GM12878 (cell line): ENCODE results near the gene LBR. TPM values are rescaled to one million over a fixed set of nuclear protein-coding genes. Genes with fewer than 3 reads are reported as not detected.

Experiments used
- ATAC-seq: fragments of 200-7000 bp; cut with Tn5 transposase; 3 replicates; pipeline ENCODE4 v1.9.1; 2020; ENCODE audit warnings: mild to moderate bottlenecking, moderate library complexity
- BruUV-seq: library from RNA; stranded (reverse); fragments of 400-500 nt; replicated peaks from 2 replicates; lab custom pipeline; 2021; lab: Mats Ljungman, UMichigan
- CTCF ChIA-PET: fragments of 300-600 bp; sonication (Branson Sonifier 250); formaldehyde crosslinking; extraction: SDS; loops from one replicate; lab custom pipeline; 2021; ENCODE audit warnings: inconsistent platforms; lab: Yijun Ruan, JAX
- POLR2A ChIA-PET: fragments of 350-600 bp; formaldehyde crosslinking; extraction: SDS; loops from one replicate; lab custom pipeline; 2021; ENCODE audit warnings: inconsistent platforms; lab: Charles Lee
- RAD21 ChIA-PET: fragments of 300-600 bp; sonication (Branson Sonifier 250); formaldehyde crosslinking; loops from one replicate; lab custom pipeline; 2023; ENCODE audit warnings: antibody characterized with exemption; ENCODE audit not compliant: unreplicated experiment; lab: Charles Lee
- SMC1A ChIA-PET: fragments of 300-600 bp; sonication (Branson Sonifier 250); formaldehyde crosslinking; loops from one replicate; lab custom pipeline; 2023; ENCODE audit not compliant: unreplicated experiment, uncharacterized antibody; lab: Charles Lee
- DNase-seq: peaks from one replicate; pipeline ENCODE4 v3.0.0-alpha.2; 2011; ENCODE audit warnings: low read depth, low spot score
- FAIRE-seq: peaks from 3 replicates; lab custom pipeline; 2011; peaks lifted over from hg19 to GRCh38; lab: Jason Lieb, UNC
- H2AFZ ChIP-seq: 2 replicates; pipeline ENCODE4 v1.6.0; 2011; ENCODE audit warnings: low read depth, low read length, control low read depth; ENCODE audit not compliant: control insufficient read depth
- H3K27ac ChIP-seq: 2 replicates; pipeline ENCODE4 v1.5.1; 2011; ENCODE audit warnings: control low read depth; ENCODE audit not compliant: control insufficient read depth, insufficient read depth
- H3K27me3 ChIP-seq, 2 experiments: replicated peaks in 1 of 2; 2 replicates each; pipeline versions ENCODE4 v1.6.0 to v1.6.1; 2011; ENCODE audit warnings: low read length in 1 of 2; ENCODE audit not compliant: control insufficient read depth in 2 of 2, insufficient read depth in 2 of 2
- H3K36me3 ChIP-seq, 2 experiments: 2 replicates each; pipeline ENCODE4 v1.5.1; 2011; ENCODE audit warnings: low read length in 1 of 2; ENCODE audit not compliant: control insufficient read depth in 2 of 2, insufficient read depth in 2 of 2
- H3K4me1 ChIP-seq: 2 replicates; pipeline ENCODE4 v1.6.1; 2011; ENCODE audit warnings: mild to moderate bottlenecking, low read length, moderate library complexity, mixed read lengths; ENCODE audit not compliant: control insufficient read depth, insufficient read depth
- H3K4me2 ChIP-seq: 2 replicates; pipeline ENCODE4 v1.6.0; 2011; ENCODE audit warnings: control low read depth; ENCODE audit not compliant: control insufficient read depth, insufficient read depth
- H3K4me3 ChIP-seq: fragments of 200-600 bp; sonication (generic); 2 replicates; pipeline ENCODE4 v1.5.1; 2016
- H3K79me2 ChIP-seq: 2 replicates; pipeline ENCODE4 v1.6.0; 2011; ENCODE audit warnings: low read length; ENCODE audit not compliant: control insufficient read depth, insufficient read depth
- H3K9ac ChIP-seq: 2 replicates; pipeline ENCODE4 v1.8.0; 2011; ENCODE audit warnings: low read length, control low read depth, mixed read lengths; ENCODE audit not compliant: control insufficient read depth, insufficient read depth
- H3K9me3 ChIP-seq: replicated peaks from 3 replicates; pipeline ENCODE4 v1.5.1; 2011; ENCODE audit warnings: mild to moderate bottlenecking, low read length; ENCODE audit not compliant: control insufficient read depth, insufficient read depth
- H4K20me1 ChIP-seq: 2 replicates; pipeline ENCODE4 v1.6.0; 2011; ENCODE audit not compliant: control insufficient read depth, insufficient read depth
- E2F8 ChIP-seq: fragments of 450-650 bp; IDR thresholded peaks from 2 replicates; pipeline ENCODE4 v1.6.1; 2018; ENCODE audit warnings: mild to moderate bottlenecking, low read depth, moderate library complexity; ENCODE audit not compliant: partially characterized antibody
- HDAC2 ChIP-seq: fragments of 200-600 bp; sonication (generic); IDR thresholded peaks from 2 replicates; pipeline ENCODE4 v1.6.1; 2017
- IRF3 ChIP-seq: fragments of 450-650 bp; IDR thresholded peaks from 2 replicates; pipeline ENCODE4 v1.6.1; 2014; ENCODE audit warnings: mild to moderate bottlenecking
- NR2F1 ChIP-seq: fragments of 450-650 bp; conservative IDR thresholded peaks from 2 replicates; pipeline ENCODE4 v1.6.1; 2017; ENCODE audit warnings: mild to moderate bottlenecking
- PBX3 ChIP-seq: IDR thresholded peaks from 2 replicates; pipeline ENCODE4 v1.6.1; 2011; ENCODE audit warnings: mild to moderate bottlenecking, low read depth, low read length, moderate library complexity; ENCODE audit not compliant: insufficient replicate concordance
- RAD21 ChIP-seq: IDR thresholded peaks from 2 replicates; pipeline ENCODE4 v1.6.1; 2011; ENCODE audit warnings: mild to moderate bottlenecking, low read depth, low read length, moderate library complexity; ENCODE audit not compliant: insufficient read depth
- REST ChIP-seq: IDR thresholded peaks from 2 replicates; pipeline ENCODE4 v1.6.1; 2012; ENCODE audit warnings: mild to moderate bottlenecking, low read depth, low read length
- SKIL ChIP-seq: fragments of 450-650 bp; IDR thresholded peaks from 2 replicates; pipeline ENCODE4 v1.6.1; 2017; ENCODE audit warnings: mild to moderate bottlenecking, low read depth, inconsistent platforms; ENCODE audit not compliant: poor library complexity, severe bottlenecking
- SMC3 ChIP-seq: IDR thresholded peaks from 2 replicates; pipeline ENCODE4 v1.6.1; 2011; ENCODE audit warnings: low read length, improper control_type of control experiment, borderline replicate concordance
- SREBF1 ChIP-seq: IDR thresholded peaks from 2 replicates; pipeline ENCODE4 v1.6.1; 2012; ENCODE audit warnings: mild to moderate bottlenecking, low read length
- STAT3 ChIP-seq: IDR thresholded peaks from 2 replicates; pipeline ENCODE4 v1.6.1; 2011; ENCODE audit warnings: low read depth, low read length, improper control_type of control experiment
- ZNF24 ChIP-seq: fragments of 450-650 bp; IDR thresholded peaks from 2 replicates; pipeline ENCODE4 v1.6.1; 2017; ENCODE audit warnings: antibody characterized with exemption, mild to moderate bottlenecking
- WGBS: methylation state at CpG from one replicate; pipeline ENCODE4 v1.1.6; 2016; ENCODE audit warnings: low lambda C conversion rate; ENCODE audit not compliant: insufficient replicate concordance, insufficient coverage; ENCODE audit errors: missing lambda C conversion rate; 5-methylcytosine and 5-hydroxymethylcytosine counted together
- in situ Hi-C: fragments of 300-500 bp; cut with MboI; formaldehyde crosslinking; loops from 9 replicates; pipeline ENCODE4 v1.14.3; 2018; ENCODE audit warnings: mixed read lengths
- intact Hi-C: fragments of 100-400 bp; cut with micrococcal nuclease; formaldehyde crosslinking; loops from one replicate; pipeline ENCODE4 v1.14.2; 2022; ENCODE audit not compliant: unreplicated experiment
- polyA plus RNA-seq, 11 experiments: library from polyadenylated mRNA; depleted of rRNA in 4 of 11; unstranded in 6 of 11; stranded (reverse) in 5 of 11; fragments of >200 nt; fragmentation: Nextera tagmentation in 4 of 11; fragmentation: Illumina TruSeq in 1 of 11; extraction: Ambion mirVana in 4 of 11; extraction: Trizol in 1 of 11; gene quantifications; 1 replicate in 1 of 11; 2 replicates in 10 of 11; pipeline versions ENCODE4 v1.2.1 to v1.2.3, GENCODE V29; 2011 to 2016; ENCODE audit warnings: inconsistent platforms in 2 of 11, missing spikeins in 2 of 11, low read depth in 1 of 11
- total RNA-seq, 4 experiments: library from RNA; depleted of rRNA in 3 of 4; stranded (reverse); fragments of >200 nt in 3 of 4; fragmentation: Illumina TruSeq in 1 of 4; extraction: Trizol in 1 of 4; gene quantifications; 2 replicates each; pipeline versions ENCODE4 v1.2.1 to v1.2.3, GENCODE V29; 2013 to 2021

The LBR gene
- total and polyA plus RNA-seq, 10 of the 15 experiments (the other 5 are each of a cell fraction or from before 2014, with no cell fraction given) = 81.8 to 178 (median 114) TPM

DNA sequence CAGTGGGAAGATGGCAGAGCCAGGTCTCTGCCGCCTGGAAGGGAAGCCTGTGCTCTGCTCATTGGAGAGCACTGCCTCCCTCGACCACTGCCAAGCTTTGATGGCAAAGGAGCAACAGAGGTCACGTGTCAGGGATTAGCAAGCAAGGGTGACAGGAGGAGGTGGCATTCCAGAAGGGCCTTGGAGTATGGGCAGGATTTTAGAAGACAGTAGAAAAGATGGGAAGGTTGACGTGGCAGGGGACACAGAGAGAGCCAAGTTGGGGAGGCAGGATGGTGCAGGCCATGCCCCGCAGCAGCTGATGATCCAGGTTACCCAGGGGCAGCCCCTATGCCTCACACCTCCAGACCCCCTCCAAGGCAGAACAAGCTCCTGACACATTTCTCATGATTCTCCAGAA, 21.9 kb upstream of the LBR start (continued):
- TF ChIP-seq REST (no peak), SKIL (no peak)

DNA sequence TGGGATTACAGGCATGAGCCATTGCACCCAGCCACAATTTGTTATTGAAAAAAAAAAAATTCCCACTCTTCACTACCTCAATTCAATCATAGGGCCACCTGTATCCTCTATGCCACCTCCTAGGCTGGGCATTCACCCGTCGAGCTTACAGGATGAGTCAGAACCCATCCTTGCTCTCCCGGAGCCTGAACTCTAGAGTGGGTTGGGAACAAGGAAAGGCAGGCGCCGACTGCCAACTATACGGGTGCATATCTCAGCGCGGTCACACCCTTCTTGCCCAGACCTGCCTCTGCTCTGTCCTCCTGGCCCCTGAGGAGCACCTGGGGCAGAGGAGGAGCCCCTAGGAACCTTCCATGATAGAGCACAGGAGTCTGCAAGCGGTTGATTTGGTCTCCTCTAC, 21.4 kb upstream of the LBR start:
- intact Hi-C loops = no loop called here
- no peaks in the 10 kb centered on the region for H3K79me2 ChIP-seq
- no peak overlapping the region for H3K27ac ChIP-seq
- no peaks in the 10 kb centered on the region for H4K20me1 ChIP-seq
- in situ Hi-C loops = no loop called here
- H3K4me1 ChIP-seq = peaks cover 15% of the 10 kb centered on the region
- RAD21 ChIA-PET = no interaction called here
- H3K9me3 ChIP-seq = no peaks in the 10 kb centered on the region; the same call in 2 of the 3 replicates
- no peak overlapping the region for H3K4me3 ChIP-seq
- no peaks in the 10 kb centered on the region; a peak in 1 of 4 replicates for H3K27me3 ChIP-seq
- BruUV-seq = no TSS peak
- POLR2A ChIA-PET = interaction anchor here (0.5 to 1.1 kb wide), 2 partner anchors 16 to 332 kb away, joined by 3 to 4 read pairs; no protein-coding TSS in a partner anchor
- SMC1A ChIA-PET = interaction anchor here (0.7 kb wide), 1 partner anchor 35 kb away, joined by 4 read pairs; no protein-coding TSS in a partner anchor
- WGBS = 82% methylated on average over 9 of the region's 9 CpGs
- DNase-seq (no peak), ATAC-seq (no peak), FAIRE-seq (no peak)
- H3K36me3 ChIP-seq = no peaks in the 10 kb centered on the region
- no peak overlapping the region for H3K9ac ChIP-seq
- no peak overlapping the region for H3K4me2 ChIP-seq
- TF ChIP-seq NR2F1 (no peak), RAD21 (no peak), STAT3 (no peak), ZNF24 (no peak), HDAC2 (no peak), SREBF1 (no peak), PBX3 (no peak), E2F8 (no peak), IRF3 (no peak), SMC3 (no peak)
- CTCF ChIA-PET = interaction anchor here (0.7 to 1.3 kb wide), 2 partner anchors 22 to 133 kb away, joined by 3 read pairs; no protein-coding TSS in a partner anchor
- no peak overlapping the region for H2AFZ ChIP-seq
